GM23248 (cell line): ENCODE data around the gene SLC9A2.

ENCODE experiments used
- EZH2 ChIP-seq: fragments of 200-600 bp; sonication (generic); IDR thresholded peaks from 2 replicates; pipeline ENCODE4 v1.6.1; 2018; ENCODE audit warnings: antibody characterized with exemption, mild to moderate bottlenecking; ENCODE audit not compliant: insufficient read depth, poor library complexity, severe bottlenecking
- EZH2phosphoT487 ChIP-seq: fragments of 200-600 bp; sonication (generic); IDR thresholded peaks from 2 replicates; pipeline ENCODE4 v1.6.1; 2018; ENCODE audit warnings: antibody characterized with exemption, moderate library complexity, mild to moderate bottlenecking, low read depth; ENCODE audit not compliant: insufficient read depth

DNA sequence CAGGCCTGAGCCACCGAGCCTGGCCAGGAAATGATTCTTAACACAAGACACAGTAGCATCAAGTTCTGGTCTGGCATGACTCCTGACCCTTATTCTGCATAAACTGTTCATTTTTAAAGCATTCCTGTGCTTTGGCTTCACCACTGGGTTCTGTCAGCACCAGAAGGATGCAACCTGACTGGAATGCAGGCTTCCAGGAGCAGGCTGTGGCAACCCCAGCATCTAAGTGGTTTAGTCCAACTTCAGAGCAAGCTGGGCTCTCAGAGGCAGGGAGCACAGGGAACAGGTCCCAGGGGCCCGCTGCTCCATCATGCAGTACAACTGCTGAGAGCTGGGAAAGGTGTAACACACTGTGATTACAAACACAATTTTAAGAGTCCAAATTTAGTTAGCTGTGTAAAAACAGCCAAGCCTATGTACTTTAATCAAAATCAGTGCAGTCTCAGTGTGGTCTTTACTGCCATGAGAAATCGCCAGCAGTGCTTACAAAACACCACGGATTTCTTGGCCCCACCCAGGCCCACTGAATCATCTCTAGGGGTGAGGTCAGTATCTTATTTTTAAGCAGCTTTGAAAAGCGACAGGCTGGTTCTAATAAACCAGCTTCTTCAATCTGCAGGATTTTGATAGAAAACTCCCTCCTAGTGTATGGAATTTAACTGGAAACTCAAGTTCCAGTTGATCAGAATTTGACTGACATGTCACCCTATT, 98.1 kb downstream of the SLC9A2 start:
- TF ChIP-seq EZH2 = no peak
- TF ChIP-seq EZH2phosphoT487 = no peak
